ENCODE data around the gene RABAC1.

Gene RABAC1

GRCh38 chr19:41937525-41938468 lies 21.3 kb downstream of the RABAC1 start:
- DNase-seq (ENCODE audit: low read depth, low spot score), result no peak
- POLR2A ChIA-PET, result interaction anchor here (1.3 kb wide), 1 partner anchor 77 kb away, joined by 3 read pairs; no protein-coding TSS in a partner anchor
- TF ChIP-seq, protein P1, sequence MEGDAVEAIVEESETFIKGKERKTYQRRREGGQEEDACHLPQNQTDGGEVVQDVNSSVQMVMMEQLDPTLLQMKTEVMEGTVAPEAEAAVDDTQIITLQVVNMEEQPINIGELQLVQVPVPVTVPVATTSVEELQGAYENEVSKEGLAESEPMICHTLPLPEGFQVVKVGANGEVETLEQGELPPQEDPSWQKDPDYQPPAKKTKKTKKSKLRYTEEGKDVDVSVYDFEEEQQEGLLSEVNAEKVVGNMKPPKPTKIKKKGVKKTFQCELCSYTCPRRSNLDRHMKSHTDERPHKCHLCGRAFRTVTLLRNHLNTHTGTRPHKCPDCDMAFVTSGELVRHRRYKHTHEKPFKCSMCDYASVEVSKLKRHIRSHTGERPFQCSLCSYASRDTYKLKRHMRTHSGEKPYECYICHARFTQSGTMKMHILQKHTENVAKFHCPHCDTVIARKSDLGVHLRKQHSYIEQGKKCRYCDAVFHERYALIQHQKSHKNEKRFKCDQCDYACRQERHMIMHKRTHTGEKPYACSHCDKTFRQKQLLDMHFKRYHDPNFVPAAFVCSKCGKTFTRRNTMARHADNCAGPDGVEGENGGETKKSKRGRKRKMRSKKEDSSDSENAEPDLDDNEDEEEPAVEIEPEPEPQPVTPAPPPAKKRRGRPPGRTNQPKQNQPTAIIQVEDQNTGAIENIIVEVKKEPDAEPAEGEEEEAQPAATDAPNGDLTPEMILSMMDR (IDR thresholded peaks at IDR 0.05; ENCODE audit: insufficient read depth, low read length, missing control alignments), result no peak
- CTCF ChIA-PET, result interaction anchor here (1.3 to 1.5 kb wide), 6 partner anchors 13 to 75 kb away, joined by 3 to 8 read pairs (median 5); no protein-coding TSS in a partner anchor
- H3K4me3 ChIP-seq (ENCODE audit: low read depth, low read length), result no peak overlapping the region

- TF ChIP-seq, protein P1 (IDR thresholded peaks at IDR 0.05; ENCODE audit: insufficient read depth, low read length, missing control alignments), result no peak
- H3K4me3 ChIP-seq (ENCODE audit: low read depth, low read length), result no peak overlapping the region
- CTCF ChIA-PET, result interaction anchor here (1.2 to 1.5 kb wide), 7 partner anchors 9 to 74 kb away, joined by 3 to 8 read pairs (median 5); no protein-coding TSS in a partner anchor
- no peak for DNase-seq (ENCODE audit: low read depth, low spot score)
- POLR2A ChIA-PET, result interaction anchor here (1.0 to 1.3 kb wide), 2 partner anchors 22 to 76 kb away, joined by 3 to 4 read pairs; partner anchors contain the start of gene RABAC1
These were observed 22.2 kb downstream of the RABAC1 start for GRCh38 chr19:41936961-41937360.

- DNase-seq (ENCODE audit: low read depth, low spot score), result no peak
- H3K4me3 ChIP-seq (ENCODE audit: low read depth, low read length), result no peak overlapping the region
- POLR2A ChIA-PET, result interaction anchor here (1.0 kb wide), 1 partner anchor 23 kb away, joined by 4 read pairs; the partner anchor contains the start of gene RABAC1
- TF ChIP-seq, protein P1 (IDR thresholded peaks at IDR 0.05; ENCODE audit: insufficient read depth, low read length, missing control alignments), result no peak
- CTCF ChIA-PET, result interaction anchor here (1.2 to 1.5 kb wide), 5 partner anchors 9 to 63 kb away, joined by 3 to 7 read pairs (median 4); no protein-coding TSS in a partner anchor
These were observed 22.7 kb downstream of the RABAC1 start for GRCh38 chr19:41936416-41936850.

DNA sequence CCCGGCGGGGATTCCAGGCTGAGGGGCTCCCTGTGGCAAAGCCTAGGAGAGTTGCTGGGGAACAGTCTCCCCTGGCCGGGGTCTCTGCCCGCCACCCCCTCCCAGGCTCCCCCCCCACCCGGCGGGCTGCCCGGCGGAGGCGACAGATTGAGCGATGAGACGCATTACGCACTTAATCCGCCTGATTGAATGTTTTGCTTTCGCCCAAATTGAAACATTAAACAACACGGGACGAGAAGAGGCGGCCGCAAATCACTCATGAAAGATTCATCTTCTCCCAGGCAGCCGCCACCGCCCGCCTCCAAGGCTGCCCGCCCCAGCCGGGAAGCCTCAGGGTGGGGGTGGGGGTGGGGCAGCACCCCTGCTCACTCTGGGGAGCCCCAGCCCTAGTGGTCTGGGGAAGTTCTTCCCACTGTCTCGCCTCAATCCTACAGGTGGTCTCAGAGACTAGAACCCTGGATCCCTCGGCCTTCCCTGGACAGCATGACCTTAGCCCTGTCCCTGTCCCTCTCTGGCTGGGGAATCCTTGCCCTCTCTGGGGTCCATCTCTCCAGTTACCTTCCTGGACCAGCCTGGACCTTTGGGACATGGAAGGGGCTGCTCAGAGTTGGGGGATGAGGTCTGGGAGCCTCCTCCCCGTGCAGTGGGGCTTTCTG lies 23.2 kb downstream of the RABAC1 start:
- H3K4me3 ChIP-seq (ENCODE audit: low read depth, low read length), result no peak overlapping the region
- no peak for DNase-seq (ENCODE audit: low read depth, low spot score)
- CTCF ChIA-PET, result interaction anchor here (0.6 to 3.3 kb wide), 7 partner anchors 8 to 65 kb away, joined by 3 to 21 read pairs (median 5); no protein-coding TSS in a partner anchor
- TF ChIP-seq, protein P1 (IDR thresholded peaks at IDR 0.05; ENCODE audit: insufficient read depth, low read length, missing control alignments), result no peak
- POLR2A ChIA-PET, result interaction anchor here (1.0 kb wide), 1 partner anchor 24 kb away, joined by 4 read pairs; the partner anchor contains the start of gene RABAC1

- DNase-seq (ENCODE audit: low read depth, low spot score), result no peak
- ChIA-PET CTCF (interaction anchor here (0.7 to 3.3 kb wide), 10 partner anchors 11 to 76 kb away, joined by 3 to 21 read pairs (median 5); no protein-coding TSS in a partner anchor), POLR2A (no interaction called here)
- TF ChIP-seq, protein P1 (IDR thresholded peaks at IDR 0.05; ENCODE audit: insufficient read depth, low read length, missing control alignments), result peak; percentile 89
- H3K4me3 ChIP-seq (ENCODE audit: low read depth, low read length), result no peak overlapping the region
These were observed 24.2 kb downstream of the RABAC1 start for GRCh38 chr19:41934849-41935374.
